Astrocyte of the spinal cord (primary cell): ENCODE results near the gene BRAT1.

Experiments
- DNase-seq: peaks from one replicate; pipeline ENCODE4 v3.0.0; 2011; ENCODE audit warnings: low read depth, low spot score
- H3K4me3 ChIP-seq: 2 replicates; pipeline ENCODE4 v1.5.1; 2011; ENCODE audit warnings: low read depth, mild to moderate bottlenecking, low read length, moderate library complexity
- CTCF ChIP-seq: IDR thresholded peaks from 2 replicates; pipeline ENCODE4 v1.5.1; 2012; ENCODE audit warnings: low read depth, mild to moderate bottlenecking, low read length, inconsistent platforms
- in situ Hi-C: cut with HindIII; loops from 2 replicates; pipeline ENCODE4 v1.10.0; 2017; ENCODE audit warnings: low sequenced_read_pairs

The BRAT1 gene

GRCh38 chr7:2518737-2519118 is 36.6 kb downstream of the BRAT1 start:
- H3K4me3 ChIP-seq = peak overlapping the region; percentile 13
- TF ChIP-seq CTCF = no peak
- in situ Hi-C loops = no loop called here
- DNase-seq = no peak

- H3K4me3 ChIP-seq = no peak overlapping the region
- no peak for TF ChIP-seq CTCF
- in situ Hi-C loops = no loop called here
- peak; percentile 36 for DNase-seq
These were observed 37.4 kb downstream of the BRAT1 start for GRCh38 chr7:2517678-2518507.

- DNase-seq = peak; percentile 95
- peak; percentile 19 for TF ChIP-seq CTCF
- H3K4me3 ChIP-seq = no peak overlapping the region
- in situ Hi-C loops = no loop called here
These were observed 38.3 kb downstream of the BRAT1 start for GRCh38 chr7:2517026-2517425.

- in situ Hi-C loops = no loop called here
- no peak for TF ChIP-seq CTCF
- no peak overlapping the region for H3K4me3 ChIP-seq
- peak; percentile 24 for DNase-seq
These were observed 39.1 kb downstream of the BRAT1 start for GRCh38 chr7:2516194-2516555.

- in situ Hi-C loops = no loop called here
- no peak overlapping the region for H3K4me3 ChIP-seq
- DNase-seq = no peak
- TF ChIP-seq CTCF = no peak
These were observed 39.7 kb downstream of the BRAT1 start for GRCh38 chr7:2515424-2516193.

GRCh38 chr7:2514473-2515423 is 40.6 kb downstream of the BRAT1 start:
- no peak for DNase-seq
- no peak overlapping the region for H3K4me3 ChIP-seq
- TF ChIP-seq CTCF = no peak
- in situ Hi-C loops = no loop called here
